Hepatocyte (in vitro differentiated cells): Measurements from ENCODE around the gene GHR.

Experiments
- EZH2 ChIP-seq: fragments of 200-600 bp; sonication (generic); IDR thresholded peaks from 2 replicates; pipeline ENCODE4 v1.6.1; 2016; ENCODE audit warnings: antibody characterized with exemption, mild to moderate bottlenecking, borderline replicate concordance
- TF ChIP-seq, protein P1 (sequence below): fragments of 200-600 bp; sonication (generic); IDR thresholded peaks from 2 replicates; pipeline ENCODE4 v1.5.1; 2016; ENCODE audit warnings: antibody characterized with exemption, mild to moderate bottlenecking; ENCODE audit not compliant: poor library complexity

DNA sequence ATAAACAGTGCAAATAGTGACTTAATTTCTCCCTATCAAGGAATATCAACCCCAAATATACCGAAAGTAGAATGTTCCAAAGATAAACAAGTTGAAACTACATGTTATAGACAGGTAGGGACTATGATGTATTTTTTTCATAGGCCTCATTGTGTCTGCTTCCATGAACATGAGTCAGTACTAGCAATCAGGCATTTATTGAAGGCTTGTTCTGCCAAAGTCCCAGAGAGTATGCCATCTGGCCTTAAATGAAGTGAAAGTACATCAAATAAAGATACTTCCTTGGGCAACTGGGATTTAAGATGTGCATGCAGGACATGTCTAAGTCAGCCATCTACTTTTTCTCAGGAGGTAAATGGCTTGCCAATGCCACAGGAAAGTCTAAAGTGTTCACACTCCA is 6.5 kb downstream of the GHR start:
- no peak for TF ChIP-seq EZH2
- TF ChIP-seq, protein P1, sequence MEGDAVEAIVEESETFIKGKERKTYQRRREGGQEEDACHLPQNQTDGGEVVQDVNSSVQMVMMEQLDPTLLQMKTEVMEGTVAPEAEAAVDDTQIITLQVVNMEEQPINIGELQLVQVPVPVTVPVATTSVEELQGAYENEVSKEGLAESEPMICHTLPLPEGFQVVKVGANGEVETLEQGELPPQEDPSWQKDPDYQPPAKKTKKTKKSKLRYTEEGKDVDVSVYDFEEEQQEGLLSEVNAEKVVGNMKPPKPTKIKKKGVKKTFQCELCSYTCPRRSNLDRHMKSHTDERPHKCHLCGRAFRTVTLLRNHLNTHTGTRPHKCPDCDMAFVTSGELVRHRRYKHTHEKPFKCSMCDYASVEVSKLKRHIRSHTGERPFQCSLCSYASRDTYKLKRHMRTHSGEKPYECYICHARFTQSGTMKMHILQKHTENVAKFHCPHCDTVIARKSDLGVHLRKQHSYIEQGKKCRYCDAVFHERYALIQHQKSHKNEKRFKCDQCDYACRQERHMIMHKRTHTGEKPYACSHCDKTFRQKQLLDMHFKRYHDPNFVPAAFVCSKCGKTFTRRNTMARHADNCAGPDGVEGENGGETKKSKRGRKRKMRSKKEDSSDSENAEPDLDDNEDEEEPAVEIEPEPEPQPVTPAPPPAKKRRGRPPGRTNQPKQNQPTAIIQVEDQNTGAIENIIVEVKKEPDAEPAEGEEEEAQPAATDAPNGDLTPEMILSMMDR: no peak
